ENCODE results near the gene ATP10B.

The ATP10B gene

GRCh38 chr5:160770718-160771117 lies 81.3 kb downstream of the ATP10B start:
- H3K27me3 ChIP-seq (ENCODE audit: low read length): no peaks in the 10 kb centered on the region
- H3K9me2 ChIP-seq (replicated peaks; ENCODE audit: insufficient read depth, low read length): no peaks in the 10 kb centered on the region
- no peaks in the 10 kb centered on the region for H3F3A ChIP-seq (ENCODE audit: insufficient read depth)
- no peak overlapping the region for H3K4me2 ChIP-seq (ENCODE audit: low read depth, low read length, poor library complexity, severe bottlenecking)
- no peak overlapping the region for H2AFZ ChIP-seq (ENCODE audit: low read depth, low read length, severe bottlenecking)
- H3K9ac ChIP-seq (ENCODE audit: low read length): no peak overlapping the region
- H3K36me3 ChIP-seq (ENCODE audit: low read length): no peaks in the 10 kb centered on the region
- no peaks in the 10 kb centered on the region for H3K79me2 ChIP-seq (ENCODE audit: insufficient read depth, low read length)
- H3K9me3 ChIP-seq (ENCODE audit: insufficient read depth, low read length): no peaks in the 10 kb centered on the region
- no peaks in the 10 kb centered on the region for H4K20me1 ChIP-seq (ENCODE audit: low read depth, low read length)
- H3K27ac ChIP-seq (ENCODE audit: low read depth, low read length): no peak overlapping the region
- H3K4me3 ChIP-seq (ENCODE audit: insufficient read depth, low read length, poor library complexity, severe bottlenecking): no peak overlapping the region
- no peak for TF ChIP-seq CTCF (IDR thresholded peaks at IDR 0.05; ENCODE audit: insufficient read depth, low read length, poor library complexity, severe bottlenecking)
- no peak for TF ChIP-seq EZH2phosphoT487 (conservative IDR thresholded peaks at IDR 0.05; ENCODE audit: low read length)

GRCh38 chr5:160769301-160769700 lies 82.7 kb downstream of the ATP10B start:
- no peaks in the 10 kb centered on the region for H3K9me2 ChIP-seq (replicated peaks; ENCODE audit: insufficient read depth, low read length)

GRCh38 chr5:160767062-160767461 lies 84.9 kb downstream of the ATP10B start:
- H3K4me2 ChIP-seq (ENCODE audit: low read depth, low read length, poor library complexity, severe bottlenecking): no peak overlapping the region
- no peaks in the 10 kb centered on the region for H3K9me2 ChIP-seq (replicated peaks; ENCODE audit: insufficient read depth, low read length)
- no peaks in the 10 kb centered on the region for H3K36me3 ChIP-seq (ENCODE audit: low read length)
- H3K27me3 ChIP-seq (ENCODE audit: low read length): no peaks in the 10 kb centered on the region
- H3K9me3 ChIP-seq (ENCODE audit: insufficient read depth, low read length): no peaks in the 10 kb centered on the region
- H3K27ac ChIP-seq (ENCODE audit: low read depth, low read length): no peak overlapping the region
- no peak overlapping the region for H2AFZ ChIP-seq (ENCODE audit: low read depth, low read length, severe bottlenecking)
- no peaks in the 10 kb centered on the region for H4K20me1 ChIP-seq (ENCODE audit: low read depth, low read length)
- no peak overlapping the region for H3K4me3 ChIP-seq (ENCODE audit: insufficient read depth, low read length, poor library complexity, severe bottlenecking)
- no peaks in the 10 kb centered on the region for H3K79me2 ChIP-seq (ENCODE audit: insufficient read depth, low read length)
- H3K9ac ChIP-seq (ENCODE audit: low read length): no peak overlapping the region
- H3F3A ChIP-seq (ENCODE audit: insufficient read depth): no peaks in the 10 kb centered on the region
- TF ChIP-seq EZH2phosphoT487 (conservative IDR thresholded peaks at IDR 0.05; ENCODE audit: low read length) (no peak), CTCF (IDR thresholded peaks at IDR 0.05; ENCODE audit: insufficient read depth, low read length, poor library complexity, severe bottlenecking) (no peak)

More at GRCh38 chr5:160769301-160769700, 82.7 kb downstream of the ATP10B start:
- Histone ChIP-seq H3K27ac (ENCODE audit: low read depth, low read length) (no peak overlapping the region), H3K4me3 (ENCODE audit: insufficient read depth, low read length, poor library complexity, severe bottlenecking) (no peak overlapping the region), H3K79me2 (ENCODE audit: insufficient read depth, low read length) (no peaks in the 10 kb centered on the region), H3K9me3 (ENCODE audit: insufficient read depth, low read length) (no peaks in the 10 kb centered on the region), H3K27me3 (ENCODE audit: low read length) (no peaks in the 10 kb centered on the region), H3K36me3 (ENCODE audit: low read length) (no peaks in the 10 kb centered on the region), H2AFZ (ENCODE audit: low read depth, low read length, severe bottlenecking) (no peak overlapping the region), H3F3A (ENCODE audit: insufficient read depth) (no peaks in the 10 kb centered on the region), H4K20me1 (ENCODE audit: low read depth, low read length) (no peaks in the 10 kb centered on the region), H3K9ac (ENCODE audit: low read length) (no peak overlapping the region), H3K4me2 (ENCODE audit: low read depth, low read length, poor library complexity, severe bottlenecking) (no peak overlapping the region)
- TF ChIP-seq CTCF (IDR thresholded peaks at IDR 0.05; ENCODE audit: insufficient read depth, low read length, poor library complexity, severe bottlenecking) (no peak), EZH2phosphoT487 (conservative IDR thresholded peaks at IDR 0.05; ENCODE audit: low read length) (no peak)
